ENCODE data around the gene TSPAN5. TPM values are rescaled to one million over a fixed set of nuclear protein-coding genes. Genes with fewer than 3 reads are reported as not detected.

Gene TSPAN5
- total RNA-seq, 1 experiment from 2014 or later = 12.4 TPM

GRCh38 chr4:98700656-98701055 lies 42.2 kb upstream of the TSPAN5 start:
- intact Hi-C loops (cut with micrococcal nuclease; ENCODE audit: unreplicated experiment) = no loop called here
- POLR2A ChIA-PET (ENCODE audit: unreplicated experiment) = no interaction called here
- Histone ChIP-seq H3K27ac (no peak overlapping the region), H4K20me1 (ENCODE audit: insufficient read depth) (no peaks in the 10 kb centered on the region), H3K4me1 (replicated peaks; ENCODE audit: insufficient read depth) (no peaks in the 10 kb centered on the region), H3K79me2 (ENCODE audit: low read depth) (no peaks in the 10 kb centered on the region), H3K9me3 (ENCODE audit: insufficient read depth, low read depth) (peaks cover 5% of the 10 kb centered on the region; the same call in 1 of the 2 replicates), H3K9me2 (ENCODE audit: insufficient read depth) (no peaks in the 10 kb centered on the region), H3K4me3 (no peak overlapping the region), H3K4me2 (no peak overlapping the region), H3F3A (ENCODE audit: insufficient read depth, low read depth) (no peaks in the 10 kb centered on the region), H2AFZ (no peak overlapping the region), H3K36me3 (ENCODE audit: low read depth) (no peaks in the 10 kb centered on the region), H3K27me3 (ENCODE audit: insufficient read depth, low read depth) (no peaks in the 10 kb centered on the region)
- DNase-seq = no peak
- CTCF ChIA-PET = no interaction called here
- no peak for TF ChIP-seq CTCF (conservative IDR thresholded peaks at IDR 0.05)
- no peak for TF ChIP-seq EZH2 (IDR thresholded peaks at IDR 0.05; ENCODE audit: low read depth)
- no TSS peak for BruUV-seq (replicated peaks)

GRCh38 chr4:98694076-98694475 lies 35.7 kb upstream of the TSPAN5 start:
- H3K27ac ChIP-seq = no peak overlapping the region
- no peaks in the 10 kb centered on the region for H3K79me2 ChIP-seq (ENCODE audit: low read depth)
- intact Hi-C loops (cut with micrococcal nuclease; ENCODE audit: unreplicated experiment) = no loop called here
- no peak overlapping the region for H3K4me3 ChIP-seq
- DNase-seq = no peak
- H3K4me1 ChIP-seq (replicated peaks; ENCODE audit: insufficient read depth) = peaks cover 4% of the 10 kb centered on the region; the same call in 1 of the 2 replicates
- no peaks in the 10 kb centered on the region for H3K9me3 ChIP-seq (ENCODE audit: insufficient read depth, low read depth)
- H3K9me2 ChIP-seq (ENCODE audit: insufficient read depth) = no peaks in the 10 kb centered on the region
- BruUV-seq (replicated peaks) = no TSS peak
- ChIA-PET CTCF (no interaction called here), POLR2A (ENCODE audit: unreplicated experiment) (no interaction called here)
- TF ChIP-seq CTCF (conservative IDR thresholded peaks at IDR 0.05) (no peak), EZH2 (IDR thresholded peaks at IDR 0.05; ENCODE audit: low read depth) (no peak)
- no peaks in the 10 kb centered on the region for H3F3A ChIP-seq (ENCODE audit: insufficient read depth, low read depth)
- H4K20me1 ChIP-seq (ENCODE audit: insufficient read depth) = no peaks in the 10 kb centered on the region
- no peak overlapping the region for H3K4me2 ChIP-seq
- no peak overlapping the region for H2AFZ ChIP-seq
- H3K36me3 ChIP-seq (ENCODE audit: low read depth) = no peaks in the 10 kb centered on the region
- no peaks in the 10 kb centered on the region for H3K27me3 ChIP-seq (ENCODE audit: insufficient read depth, low read depth)

- H4K20me1 ChIP-seq (ENCODE audit: insufficient read depth) = no peaks in the 10 kb centered on the region
- H3K9me3 ChIP-seq (ENCODE audit: insufficient read depth, low read depth) = no peaks in the 10 kb centered on the region
- intact Hi-C loops (cut with micrococcal nuclease; ENCODE audit: unreplicated experiment) = no loop called here
- no peak for DNase-seq
- H2AFZ ChIP-seq = no peak overlapping the region
- ChIA-PET CTCF (no interaction called here), POLR2A (ENCODE audit: unreplicated experiment) (interaction anchor here (1.2 kb wide), 1 partner anchor 13 kb away, joined by 6 read pairs; no protein-coding TSS in a partner anchor)
- no peaks in the 10 kb centered on the region for H3K27me3 ChIP-seq (ENCODE audit: insufficient read depth, low read depth)
- no peak overlapping the region for H3K4me2 ChIP-seq
- no peak overlapping the region for H3K4me3 ChIP-seq
- no peak for TF ChIP-seq CTCF (conservative IDR thresholded peaks at IDR 0.05)
- TF ChIP-seq EZH2 (IDR thresholded peaks at IDR 0.05; ENCODE audit: low read depth) = no peak
- H3K4me1 ChIP-seq (replicated peaks; ENCODE audit: insufficient read depth) = peaks cover 20% of the 10 kb centered on the region
- no peaks in the 10 kb centered on the region for H3K9me2 ChIP-seq (ENCODE audit: insufficient read depth)
- H3K36me3 ChIP-seq (ENCODE audit: low read depth) = no peaks in the 10 kb centered on the region
- H3F3A ChIP-seq (ENCODE audit: insufficient read depth, low read depth) = peaks cover 14% of the 10 kb centered on the region
- no TSS peak for BruUV-seq (replicated peaks)
- H3K79me2 ChIP-seq (ENCODE audit: low read depth) = no peaks in the 10 kb centered on the region
- no peak overlapping the region for H3K27ac ChIP-seq
Observed at GRCh38 chr4:98692411-98692810, 34.0 kb upstream of the TSPAN5 start.
